Gastrocnemius medialis (tissue), 4 donors: Measurements from ENCODE around the gene FAM83F.

Experiments
- CTCF ChIP-seq, 5 experiments: fragments of 450-650 bp in 3 of 5; fragments of 200-600 bp in 2 of 5; sonication (generic) in 2 of 5; IDR thresholded peaks in 4 of 5; conservative IDR thresholded peaks in 1 of 5; 1 replicate in 4 of 5; 2 replicates in 1 of 5; pipeline ENCODE4 v1.5.1; 2016 to 2019; ENCODE audit warnings: antibody characterized with exemption in 5 of 5, mild to moderate bottlenecking in 3 of 5, moderate library complexity in 3 of 5
- POLR2A ChIP-seq, 2 donors: fragments of 450-650 bp; IDR thresholded peaks; one replicate each; pipeline ENCODE4 v1.6.1; 2017; ENCODE audit warnings: antibody characterized with exemption in 2 of 2, mild to moderate bottlenecking in 2 of 2, moderate library complexity in 2 of 2

- TF ChIP-seq CTCF (IDR thresholded peaks at IDR 0.05 in 4 of 5, conservative IDR thresholded peaks at IDR 0.05 in 1 of 5), result no peak
- TF ChIP-seq POLR2A (IDR thresholded peaks at IDR 0.05), result no peak
Observed at GRCh38 chr22:40010746-40011145, 16.0 kb downstream of the FAM83F start.
